NCI-H1436 (cell line): Measurements from ENCODE around the gene TMUB2.
A peak's percentile ranks its signal among the peaks of the same experiment; 100 is the strongest.

Experiments
- DNase-seq: peaks from one replicate; lab custom pipeline; 2025; lab: John Stamatoyannopoulos, UW

Gene TMUB2

GRCh38 chr17:44176671-44177501 is 9.9 kb upstream of the TMUB2 start:
- DNase-seq: no peak

GRCh38 chr17:44177640-44178039 is 9.1 kb upstream of the TMUB2 start:
- DNase-seq: no peak

- DNase-seq: no peak
Observed at GRCh38 chr17:44178133-44178532, 8.6 kb upstream of the TMUB2 start.

GRCh38 chr17:44183024-44183423 is 3.7 kb upstream of the TMUB2 start:
- no peak for DNase-seq

- no peak for DNase-seq
Observed at GRCh38 chr17:44184212-44184810, 2.5 kb upstream of the TMUB2 start.

- DNase-seq: peak; percentile 81
Observed at GRCh38 chr17:44187131-44187899, 543 bp downstream of the TMUB2 start.

GRCh38 chr17:44188576-44189403 is 2.0 kb downstream of the TMUB2 start:
- no peak for DNase-seq

GRCh38 chr17:44190481-44190880 is 3.7 kb downstream of the TMUB2 start:
- DNase-seq: no peak

- no peak for DNase-seq
Observed at GRCh38 chr17:44191369-44191768, 4.6 kb downstream of the TMUB2 start.

GRCh38 chr17:44191941-44192496 is 5.2 kb downstream of the TMUB2 start:
- no peak for DNase-seq

- no peak for DNase-seq
Observed at GRCh38 chr17:44192750-44193149, 6.0 kb downstream of the TMUB2 start.

GRCh38 chr17:44193326-44194084 is 6.7 kb downstream of the TMUB2 start:
- no peak for DNase-seq

- no peak for DNase-seq
Observed at GRCh38 chr17:44197107-44197506, 10.3 kb downstream of the TMUB2 start.

GRCh38 chr17:44197980-44198720 is 11.4 kb downstream of the TMUB2 start:
- DNase-seq: no peak

GRCh38 chr17:44198721-44199552 is 12.2 kb downstream of the TMUB2 start:
- peak; percentile 52 for DNase-seq

GRCh38 chr17:44199553-44200477 is 13.0 kb downstream of the TMUB2 start, which contains the start of gene ATXN7L3:
ATXN7L3 (minus strand) TSS chr17:44199884; CDS start chr17:44198070, 1,814 bp downstream.
- peak; percentile 100 for DNase-seq

- peak; percentile 57 for DNase-seq
Observed at GRCh38 chr17:44200478-44201155, 13.8 kb downstream of the TMUB2 start.
